ENCODE results near the gene CAP1. TPM values are rescaled to one million over a fixed set of nuclear protein-coding genes. Genes with fewer than 3 reads are reported as not detected.

CAP1 gene
- total and polyA plus RNA-seq, 10 of the 15 experiments (the other 5 are each of a cell fraction or from before 2014, with no cell fraction given): 360 to 500 (median 431) TPM

DNA sequence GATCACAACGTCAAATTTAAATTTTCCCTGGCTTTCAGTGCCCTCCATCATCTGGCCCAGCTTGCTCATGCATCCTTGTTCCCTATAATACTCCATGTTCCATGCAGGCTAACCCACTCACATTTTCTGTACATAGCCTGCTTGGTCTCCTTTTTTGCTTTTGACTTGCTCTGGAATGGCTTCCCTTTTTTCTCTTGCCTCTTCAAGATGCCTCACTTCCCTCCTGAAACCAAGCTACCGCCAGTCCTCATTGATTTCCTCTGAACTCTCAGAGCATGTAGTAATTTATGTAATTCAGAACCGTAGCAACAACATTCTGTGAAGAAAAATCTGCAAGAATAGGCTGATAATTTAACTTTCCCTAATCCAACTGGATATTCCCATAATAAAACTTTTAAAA is 10.3 kb downstream of the CAP1 start:
- Histone ChIP-seq H3K4me3 (no peak overlapping the region), H3K27ac (ENCODE audit: control insufficient read depth, insufficient read depth) (peak overlapping the region; percentile 53; the same call in 1 of the 2 replicates), H2AFZ (ENCODE audit: control insufficient read depth, low read depth, low read length) (no peak overlapping the region), H3K4me2 (ENCODE audit: control insufficient read depth, insufficient read depth) (peak overlapping the region; percentile 63), H3K9me3 (replicated peaks; ENCODE audit: control insufficient read depth, insufficient read depth, low read length) (no peaks in the 10 kb centered on the region), H3K79me2 (ENCODE audit: control insufficient read depth, insufficient read depth, low read length) (peaks cover 93% of the 10 kb centered on the region), H3K4me1 (ENCODE audit: control insufficient read depth, insufficient read depth, low read length) (peaks cover 36% of the 10 kb centered on the region), H4K20me1 (ENCODE audit: control insufficient read depth, insufficient read depth) (peaks cover 3% of the 10 kb centered on the region), H3K9ac (ENCODE audit: control insufficient read depth, insufficient read depth, low read length) (peak overlapping the region; percentile 22; the same call in 1 of the 2 replicates), H3K36me3 (ENCODE audit: control insufficient read depth in 2 of 2, insufficient read depth in 2 of 2, low read length in 1 of 2) (peaks cover 0 to 18% of the 10 kb centered on the region in 2 experiments; a peak in 3 of 4 replicates), H3K27me3 (replicated peaks in 1 of 2; ENCODE audit: control insufficient read depth in 2 of 2, insufficient read depth in 2 of 2, low read length in 1 of 2) (no peaks in the 10 kb centered on the region)
- CTCF ChIA-PET: interaction anchor here (0.8 to 2.5 kb wide), 9 partner anchors 9 to 287 kb away, joined by 3 to 8 read pairs (median 6); no protein-coding TSS in a partner anchor
- intact Hi-C loops (cut with micrococcal nuclease; ENCODE audit: unreplicated experiment): no loop called here
- SMC1A ChIA-PET (ENCODE audit: uncharacterized antibody, unreplicated experiment): interaction anchor here (0.6 to 4.1 kb wide), 7 partner anchors 8 to 214 kb away, joined by 3 to 18 read pairs (median 5); partner anchors contain the start of gene CAP1
- WGBS (ENCODE audit: insufficient coverage, insufficient replicate concordance, low lambda C conversion rate, missing lambda C conversion rate): 19% methylated on average over 3 of the region's 3 CpGs
- TF ChIP-seq EED (IDR thresholded peaks at IDR 0.05; ENCODE audit: low read depth) (0 out of 2 replicates have a peak, but pooled peaks have one; percentile 25), SPI1 (IDR thresholded peaks at IDR 0.05; ENCODE audit: borderline replicate concordance, insufficient read depth, low read depth, low read length) (peak; percentile 87), CREM (IDR thresholded peaks at IDR 0.05; ENCODE audit: low read depth) (no peak), IKZF2 (IDR thresholded peaks at IDR 0.05) (peak in 1 of 2 experiments; percentile 34; a peak in 1 of 4 replicates), RUNX3 (IDR thresholded peaks at IDR 0.05; ENCODE audit: low read length) (0 out of 2 replicates have a peak, but pooled peaks have one; percentile 14), MYB (IDR thresholded peaks at IDR 0.05; ENCODE audit: borderline replicate concordance, low read depth, low read length) (no peak)
- TF ChIP-seq, protein P1, sequence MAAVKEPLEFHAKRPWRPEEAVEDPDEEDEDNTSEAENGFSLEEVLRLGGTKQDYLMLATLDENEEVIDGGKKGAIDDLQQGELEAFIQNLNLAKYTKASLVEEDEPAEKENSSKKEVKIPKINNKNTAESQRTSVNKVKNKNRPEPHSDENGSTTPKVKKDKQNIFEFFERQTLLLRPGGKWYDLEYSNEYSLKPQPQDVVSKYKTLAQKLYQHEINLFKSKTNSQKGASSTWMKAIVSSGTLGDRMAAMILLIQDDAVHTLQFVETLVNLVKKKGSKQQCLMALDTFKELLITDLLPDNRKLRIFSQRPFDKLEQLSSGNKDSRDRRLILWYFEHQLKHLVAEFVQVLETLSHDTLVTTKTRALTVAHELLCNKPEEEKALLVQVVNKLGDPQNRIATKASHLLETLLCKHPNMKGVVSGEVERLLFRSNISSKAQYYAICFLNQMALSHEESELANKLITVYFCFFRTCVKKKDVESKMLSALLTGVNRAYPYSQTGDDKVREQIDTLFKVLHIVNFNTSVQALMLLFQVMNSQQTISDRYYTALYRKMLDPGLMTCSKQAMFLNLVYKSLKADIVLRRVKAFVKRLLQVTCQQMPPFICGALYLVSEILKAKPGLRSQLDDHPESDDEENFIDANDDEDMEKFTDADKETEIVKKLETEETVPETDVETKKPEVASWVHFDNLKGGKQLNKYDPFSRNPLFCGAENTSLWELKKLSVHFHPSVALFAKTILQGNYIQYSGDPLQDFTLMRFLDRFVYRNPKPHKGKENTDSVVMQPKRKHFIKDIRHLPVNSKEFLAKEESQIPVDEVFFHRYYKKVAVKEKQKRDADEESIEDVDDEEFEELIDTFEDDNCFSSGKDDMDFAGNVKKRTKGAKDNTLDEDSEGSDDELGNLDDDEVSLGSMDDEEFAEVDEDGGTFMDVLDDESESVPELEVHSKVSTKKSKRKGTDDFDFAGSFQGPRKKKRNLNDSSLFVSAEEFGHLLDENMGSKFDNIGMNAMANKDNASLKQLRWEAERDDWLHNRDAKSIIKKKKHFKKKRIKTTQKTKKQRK (IDR thresholded peaks at IDR 0.05; ENCODE audit: low read depth, low read length): no peak
- RAD21 ChIA-PET (ENCODE audit: unreplicated experiment): interaction anchor here (1.3 to 1.6 kb wide), 3 partner anchors 10 to 131 kb away, joined by 3 to 8 read pairs (median 4); no protein-coding TSS in a partner anchor
- in situ Hi-C loops (cut with MboI): no loop called here
- POLR2A ChIA-PET: interaction anchor here (0.5 to 3.3 kb wide), 5 partner anchors 9 to 888 kb away, joined by 3 to 25 read pairs (median 6); partner anchors contain the start of gene CAP1
- FAIRE-seq (no peak), DNase-seq (ENCODE audit: low read depth, low spot score) (no peak), ATAC-seq (peak; percentile 40)
- BruUV-seq (replicated peaks): no TSS peak
